Measurements from ENCODE around the gene F13A1. TPM values are rescaled to one million over a fixed set of nuclear protein-coding genes. Genes with fewer than 3 reads are reported as not detected.

The F13A1 gene
- total RNA-seq, 4 donors from 2014 or later: 94.2 to 147 (median 113) TPM

- no peaks in the 10 kb centered on the region for H3K4me1 ChIP-seq
- H3K9me3 ChIP-seq: no peaks in the 10 kb centered on the region
- TF ChIP-seq POLR2A (IDR thresholded peaks at IDR 0.05): no peak
- TF ChIP-seq CTCF (IDR thresholded peaks at IDR 0.05): no peak
- TF ChIP-seq EP300 (IDR thresholded peaks at IDR 0.05): peak in 1 of 2 donors; percentile 40
- no peaks in the 10 kb centered on the region for H3K36me3 ChIP-seq
- DNase-seq (ENCODE audit: low spot score in 2 of 2): no peak
- 51% methylated on average over 6 of the region's 6 CpGs for WGBS, 2 donors
- H3K27ac ChIP-seq: no peak overlapping the region
- no peak overlapping the region for H3K4me3 ChIP-seq
- H3K27me3 ChIP-seq: no peaks in the 10 kb centered on the region
These were observed 83.6 kb downstream of the F13A1 start for GRCh38 chr6:6236730-6237469.

- Histone ChIP-seq H3K36me3 (no peaks in the 10 kb centered on the region), H3K4me3 (no peak overlapping the region), H3K4me1 (no peaks in the 10 kb centered on the region), H3K27ac (no peak overlapping the region), H3K27me3 (no peaks in the 10 kb centered on the region), H3K9me3 (no peaks in the 10 kb centered on the region)
- no peak for DNase-seq (ENCODE audit: low spot score in 2 of 2)
- TF ChIP-seq POLR2A (IDR thresholded peaks at IDR 0.05) (no peak), EP300 (IDR thresholded peaks at IDR 0.05) (no peak)
- 90 to 92% methylated on average over 2 of the region's 2 CpGs for WGBS, 2 donors
These were observed 84.7 kb downstream of the F13A1 start for GRCh38 chr6:6235786-6236185.

GRCh38 chr6:6234963-6235362 lies 85.5 kb downstream of the F13A1 start:
- Histone ChIP-seq H3K4me1 (no peaks in the 10 kb centered on the region), H3K27me3 (no peaks in the 10 kb centered on the region), H3K36me3 (no peaks in the 10 kb centered on the region), H3K9me3 (no peaks in the 10 kb centered on the region), H3K27ac (no peak overlapping the region), H3K4me3 (no peak overlapping the region)
- TF ChIP-seq EP300 (IDR thresholded peaks at IDR 0.05): no peak
- no peak for TF ChIP-seq POLR2A (IDR thresholded peaks at IDR 0.05)
- TF ChIP-seq CTCF (IDR thresholded peaks at IDR 0.05): no peak
- DNase-seq (ENCODE audit: low spot score in 2 of 2): no peak
- WGBS, 2 donors: 89 to 97% methylated on average over 1 of the region's 1 CpG

DNA sequence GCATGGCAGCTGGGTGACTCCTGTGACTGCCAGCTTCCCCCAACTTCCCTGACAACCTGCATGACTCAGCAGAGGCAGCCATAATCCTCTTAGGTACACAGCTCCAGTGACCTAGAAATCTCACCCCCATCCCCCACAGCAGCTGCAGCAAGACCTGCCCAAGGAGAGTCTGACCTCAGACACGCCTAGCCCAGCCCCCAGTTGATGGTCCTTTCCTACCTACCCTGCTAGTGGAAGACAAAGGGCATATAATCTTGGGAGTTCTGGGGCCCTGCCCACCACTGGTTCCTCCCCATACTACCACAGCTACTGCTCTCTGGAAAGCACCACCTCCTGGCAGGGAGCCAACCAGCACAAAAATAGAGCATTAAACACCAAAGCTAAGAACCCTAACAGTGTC lies 90.2 kb downstream of the F13A1 start:
- H3K36me3 ChIP-seq: no peaks in the 10 kb centered on the region
- no peaks in the 10 kb centered on the region for H3K4me1 ChIP-seq
- 56 to 91% methylated on average over 1 of the region's 1 CpG for WGBS, 2 donors
- TF ChIP-seq EP300 (IDR thresholded peaks at IDR 0.05) (no peak), POLR2A (IDR thresholded peaks at IDR 0.05) (no peak), CTCF (IDR thresholded peaks at IDR 0.05) (no peak)
- DNase-seq (ENCODE audit: low spot score in 2 of 2): no peak
- H3K27ac ChIP-seq: no peak overlapping the region
- no peak overlapping the region for H3K4me3 ChIP-seq
- no peaks in the 10 kb centered on the region for H3K27me3 ChIP-seq
- H3K9me3 ChIP-seq: no peaks in the 10 kb centered on the region

DNA sequence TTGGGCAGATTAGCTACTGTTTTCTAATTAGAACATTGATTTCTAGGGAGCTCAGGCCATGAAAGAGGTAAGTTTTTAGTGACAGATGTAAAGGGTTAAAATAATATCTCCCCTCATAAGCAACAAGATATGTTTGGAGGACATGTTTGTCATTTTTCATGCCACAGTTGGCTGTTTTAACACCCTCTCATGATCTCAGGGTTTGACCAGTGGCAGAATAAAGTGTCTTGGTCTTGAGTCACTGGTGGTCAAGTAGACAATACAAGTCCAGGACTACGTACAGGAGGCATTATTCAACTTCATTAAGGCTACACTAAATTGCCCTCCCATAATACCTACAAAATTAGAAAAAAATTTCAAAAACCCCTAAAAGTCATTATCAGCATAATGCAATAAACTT lies 92.6 kb downstream of the F13A1 start:
- no peak for DNase-seq (ENCODE audit: low spot score in 2 of 2)
- no peaks in the 10 kb centered on the region for H3K36me3 ChIP-seq
- H3K4me1 ChIP-seq: no peaks in the 10 kb centered on the region
- H3K27me3 ChIP-seq: no peaks in the 10 kb centered on the region
- H3K27ac ChIP-seq: no peak overlapping the region
- WGBS, 2 donors: 0 to 91% methylated on average over 1 of the region's 1 CpG
- TF ChIP-seq CTCF (IDR thresholded peaks at IDR 0.05): no peak
- TF ChIP-seq POLR2A (IDR thresholded peaks at IDR 0.05): no peak
- TF ChIP-seq EP300 (IDR thresholded peaks at IDR 0.05): no peak
- no peak overlapping the region for H3K4me3 ChIP-seq
- H3K9me3 ChIP-seq: no peaks in the 10 kb centered on the region
